ENCODE data around the gene ADCK1. TPM values are rescaled to one million over a fixed set of nuclear protein-coding genes. Genes with fewer than 3 reads are reported as not detected.
A peak's percentile ranks its signal among the peaks of the same experiment; 100 is the strongest.

ADCK1 gene
- total and polyA plus RNA-seq, 3 donors from 2014 or later, result 7.5 to 14.3 (median 12.3) TPM

- 52 to 57% methylated on average over 2 of the region's 2 CpGs for WGBS, 2 donors
- Histone ChIP-seq H3K4me3 (no peak overlapping the region), H3K27ac (no peak overlapping the region), H3K36me3 (ENCODE audit: low read depth, missing control alignments) (no peaks in the 10 kb centered on the region), H3K27me3 (no peaks in the 10 kb centered on the region), H3K4me1 (no peaks in the 10 kb centered on the region), H3K9me3 (no peaks in the 10 kb centered on the region)
- no peak for DNase-seq
- TF ChIP-seq CTCF (IDR thresholded peaks at IDR 0.05), result no peak
- intact Hi-C loops (cut with DNase I; ENCODE audit: low total_unique reads), result no loop called here
Observed at GRCh38 chr14:77976591-77976990, 176.7 kb downstream of the ADCK1 start.

GRCh38 chr14:77979171-77979570, 179.3 kb downstream of the ADCK1 start:
- no peaks in the 10 kb centered on the region for H3K27me3 ChIP-seq
- TF ChIP-seq CTCF (IDR thresholded peaks at IDR 0.05) (no peak), POLR2A (IDR thresholded peaks at IDR 0.05) (no peak)
- H3K36me3 ChIP-seq (ENCODE audit: low read depth, missing control alignments), result no peaks in the 10 kb centered on the region
- no peak overlapping the region for H3K4me3 ChIP-seq
- no peak overlapping the region for H3K27ac ChIP-seq
- WGBS, 2 donors, result 64 to 72% methylated on average over 6 of the region's 6 CpGs
- no peak for DNase-seq
- H3K4me1 ChIP-seq, result no peaks in the 10 kb centered on the region
- intact Hi-C loops (cut with DNase I; ENCODE audit: low total_unique reads), result no loop called here
- no peaks in the 10 kb centered on the region for H3K9me3 ChIP-seq

GRCh38 chr14:77979666-77980351, 179.9 kb downstream of the ADCK1 start:
- no peaks in the 10 kb centered on the region for H3K9me3 ChIP-seq
- intact Hi-C loops (cut with DNase I; ENCODE audit: low total_unique reads), result no loop called here
- TF ChIP-seq POLR2A (IDR thresholded peaks at IDR 0.05) (no peak), CTCF (IDR thresholded peaks at IDR 0.05) (no peak)
- 43 to 57% methylated on average over 13 to 14 of the region's 14 CpGs for WGBS, 2 donors
- no peak overlapping the region for H3K4me3 ChIP-seq
- H3K4me1 ChIP-seq, result no peaks in the 10 kb centered on the region
- H3K27me3 ChIP-seq, result no peaks in the 10 kb centered on the region
- no peaks in the 10 kb centered on the region for H3K36me3 ChIP-seq (ENCODE audit: low read depth, missing control alignments)
- no peak for DNase-seq
- H3K27ac ChIP-seq, result no peak overlapping the region

- WGBS, 2 donors, result 10 to 38% methylated on average over 3 to 21 of the region's 45 CpGs
Observed at GRCh38 chr14:77980475-77981321, 180.8 kb downstream of the ADCK1 start.

More at GRCh38 chr14:77980475-77981321, 180.8 kb downstream of the ADCK1 start:
- peak overlapping the region; percentile 34 to 58 for H3K4me3 ChIP-seq
- no peaks in the 10 kb centered on the region for H3K4me1 ChIP-seq
- H3K27ac ChIP-seq, result no peak overlapping the region
- peak; percentile 56 for DNase-seq
- H3K27me3 ChIP-seq, result no peaks in the 10 kb centered on the region
- H3K9me3 ChIP-seq, result no peaks in the 10 kb centered on the region
- no peaks in the 10 kb centered on the region for H3K36me3 ChIP-seq (ENCODE audit: low read depth, missing control alignments)
- TF ChIP-seq CTCF (IDR thresholded peaks at IDR 0.05), result no peak
- no peak for TF ChIP-seq POLR2A (IDR thresholded peaks at IDR 0.05)
- intact Hi-C loops (cut with DNase I; ENCODE audit: low total_unique reads), result no loop called here

Small RNAs within 50 kb of the gene (small RNA-seq; reads per million reads assigned to genes)
- gene RF00019, result 0 reads per million in 2 donors

Other genes starting within 250 kb of the ADCK1 start
- gene SPTLC2, start 183.5 kb upstream of the ADCK1 start, total RNA-seq, result 10 to 100 TPM; 21.5 to 24.5 TPM
- 11.1 TPM for gene SPTLC2, start 183.5 kb upstream of the ADCK1 start, polyA plus RNA-seq (ENCODE audit: insufficient read depth, low read depth, low replicate concordance)
- 10 to 100 TPM; 18.4 to 19.2 TPM for gene ALKBH1, start 92.1 kb upstream of the ADCK1 start, total RNA-seq
- gene ALKBH1, start 92.1 kb upstream of the ADCK1 start, polyA plus RNA-seq (ENCODE audit: insufficient read depth, low read depth, low replicate concordance), result 17.9 TPM
- 100 to 1,000 TPM; 101 to 133 TPM for gene SLIRP, start 92.0 kb upstream of the ADCK1 start, total RNA-seq
- gene SLIRP, start 92.0 kb upstream of the ADCK1 start, polyA plus RNA-seq (ENCODE audit: insufficient read depth, low read depth, low replicate concordance), result 214 TPM
- gene SNW1, start 39.0 kb upstream of the ADCK1 start, total RNA-seq, result 10 to 100 TPM; 58.7 to 64.7 TPM
- 110 TPM for gene SNW1, start 39.0 kb upstream of the ADCK1 start, polyA plus RNA-seq (ENCODE audit: insufficient read depth, low read depth, low replicate concordance)